ENCODE data around the gene PPP1R37. TPM values are rescaled to one million over a fixed set of nuclear protein-coding genes. Genes with fewer than 3 reads are reported as not detected.

Gene PPP1R37
- total and polyA plus RNA-seq, 4 donors: 1.8 to 10.4 (median 9.3) TPM

- H3K4me1 ChIP-seq (ENCODE audit: control insufficient read depth in 4 of 4, insufficient read depth in 4 of 4, low read length in 3 of 4): peaks cover 3 to 24% (median 19%) of the 10 kb centered on the region in 4 donors
- no peak for DNase-seq (ENCODE audit: low spot score)
- no peak overlapping the region for H3K27ac ChIP-seq (ENCODE audit: low read depth in 1 of 2, low read length in 2 of 2)
- WGBS: 8% methylated on average over 91 of the region's 91 CpGs
- no peaks in the 10 kb centered on the region for H3K9me3 ChIP-seq (ENCODE audit: control insufficient read depth in 4 of 4, low read length in 3 of 4)
- H3K36me3 ChIP-seq (ENCODE audit: control insufficient read depth in 4 of 4, insufficient read depth in 3 of 4, low read depth in 1 of 4, low read length in 3 of 4): no peaks in the 10 kb centered on the region
- H3K27me3 ChIP-seq (ENCODE audit: control insufficient read depth in 4 of 4, insufficient read depth in 4 of 4, low read length in 3 of 4): peaks cover 0 to 8% (median 6%) of the 10 kb centered on the region in 4 donors
- no peak overlapping the region for H3K9ac ChIP-seq (ENCODE audit: low read depth in 1 of 2, low read length in 2 of 2)
- TF ChIP-seq, protein P1, sequence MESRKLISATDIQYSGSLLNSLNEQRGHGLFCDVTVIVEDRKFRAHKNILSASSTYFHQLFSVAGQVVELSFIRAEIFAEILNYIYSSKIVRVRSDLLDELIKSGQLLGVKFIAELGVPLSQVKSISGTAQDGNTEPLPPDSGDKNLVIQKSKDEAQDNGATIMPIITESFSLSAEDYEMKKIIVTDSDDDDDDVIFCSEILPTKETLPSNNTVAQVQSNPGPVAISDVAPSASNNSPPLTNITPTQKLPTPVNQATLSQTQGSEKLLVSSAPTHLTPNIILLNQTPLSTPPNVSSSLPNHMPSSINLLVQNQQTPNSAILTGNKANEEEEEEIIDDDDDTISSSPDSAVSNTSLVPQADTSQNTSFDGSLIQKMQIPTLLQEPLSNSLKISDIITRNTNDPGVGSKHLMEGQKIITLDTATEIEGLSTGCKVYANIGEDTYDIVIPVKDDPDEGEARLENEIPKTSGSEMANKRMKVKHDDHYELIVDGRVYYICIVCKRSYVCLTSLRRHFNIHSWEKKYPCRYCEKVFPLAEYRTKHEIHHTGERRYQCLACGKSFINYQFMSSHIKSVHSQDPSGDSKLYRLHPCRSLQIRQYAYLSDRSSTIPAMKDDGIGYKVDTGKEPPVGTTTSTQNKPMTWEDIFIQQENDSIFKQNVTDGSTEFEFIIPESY (IDR thresholded peaks at IDR 0.05): no peak
- TF ChIP-seq HNF4G (IDR thresholded peaks at IDR 0.05) (no peak), MAX (IDR thresholded peaks at IDR 0.05) (no peak), FOXA1 (IDR thresholded peaks at IDR 0.05) (no peak), YY1 (IDR thresholded peaks at IDR 0.05) (no peak), GABPA (IDR thresholded peaks at IDR 0.05 in 1 of 2, conservative IDR thresholded peaks at IDR 0.05 in 1 of 2) (no peak), RAD21 (IDR thresholded peaks at IDR 0.05) (no peak), JUND (IDR thresholded peaks at IDR 0.05) (no peak), HNF4A (conservative IDR thresholded peaks at IDR 0.05) (no peak), NR2F2 (IDR thresholded peaks at IDR 0.05) (no peak), TAF1 (conservative IDR thresholded peaks at IDR 0.05) (no peak), SP1 (IDR thresholded peaks at IDR 0.05) (no peak), EGR1 (IDR thresholded peaks at IDR 0.05; ENCODE audit: low read depth in 2 of 2) (no peak), REST (IDR thresholded peaks at IDR 0.05) (no peak), FOXA2 (IDR thresholded peaks at IDR 0.05) (no peak), RXRA (IDR thresholded peaks at IDR 0.05) (no peak)
- TF ChIP-seq, protein P2, sequence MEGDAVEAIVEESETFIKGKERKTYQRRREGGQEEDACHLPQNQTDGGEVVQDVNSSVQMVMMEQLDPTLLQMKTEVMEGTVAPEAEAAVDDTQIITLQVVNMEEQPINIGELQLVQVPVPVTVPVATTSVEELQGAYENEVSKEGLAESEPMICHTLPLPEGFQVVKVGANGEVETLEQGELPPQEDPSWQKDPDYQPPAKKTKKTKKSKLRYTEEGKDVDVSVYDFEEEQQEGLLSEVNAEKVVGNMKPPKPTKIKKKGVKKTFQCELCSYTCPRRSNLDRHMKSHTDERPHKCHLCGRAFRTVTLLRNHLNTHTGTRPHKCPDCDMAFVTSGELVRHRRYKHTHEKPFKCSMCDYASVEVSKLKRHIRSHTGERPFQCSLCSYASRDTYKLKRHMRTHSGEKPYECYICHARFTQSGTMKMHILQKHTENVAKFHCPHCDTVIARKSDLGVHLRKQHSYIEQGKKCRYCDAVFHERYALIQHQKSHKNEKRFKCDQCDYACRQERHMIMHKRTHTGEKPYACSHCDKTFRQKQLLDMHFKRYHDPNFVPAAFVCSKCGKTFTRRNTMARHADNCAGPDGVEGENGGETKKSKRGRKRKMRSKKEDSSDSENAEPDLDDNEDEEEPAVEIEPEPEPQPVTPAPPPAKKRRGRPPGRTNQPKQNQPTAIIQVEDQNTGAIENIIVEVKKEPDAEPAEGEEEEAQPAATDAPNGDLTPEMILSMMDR (IDR thresholded peaks at IDR 0.05; ENCODE audit: low read depth, low read length, missing input control): no peak
- TF ChIP-seq, protein P3, sequence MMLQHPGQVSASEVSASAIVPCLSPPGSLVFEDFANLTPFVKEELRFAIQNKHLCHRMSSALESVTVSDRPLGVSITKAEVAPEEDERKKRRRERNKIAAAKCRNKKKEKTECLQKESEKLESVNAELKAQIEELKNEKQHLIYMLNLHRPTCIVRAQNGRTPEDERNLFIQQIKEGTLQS (IDR thresholded peaks at IDR 0.05): no peak
- peak overlapping the region in 1 of 3 donors; percentile 23 for H3K4me3 ChIP-seq (ENCODE audit: low read depth in 1 of 3, low read length in 3 of 3)
Observed at GRCh38 chr19:45152504-45153338, 59.7 kb downstream of the PPP1R37 start.
